PC-9 (cell line): Measurements from ENCODE around the gene CNTNAP2.

Experiments used
- CTCF ChIP-seq: fragments of 200-600 bp; sonication (generic); conservative IDR thresholded peaks from 2 replicates; pipeline ENCODE4 v1.6.1; 2017; ENCODE audit warnings: mixed run types, antibody characterized with exemption, mild to moderate bottlenecking, moderate library complexity
- EZH2 ChIP-seq: fragments of 200-600 bp; sonication (generic); IDR thresholded peaks from 2 replicates; pipeline ENCODE4 v1.8.0; 2017; ENCODE audit warnings: antibody characterized with exemption, low read depth

- no peak for TF ChIP-seq CTCF
- TF ChIP-seq EZH2, result no peak
These were observed 1874.3 kb downstream of the CNTNAP2 start for GRCh38 chr7:147990942-147991341.
